Fibroblast of skin of abdomen (primary cell): ENCODE data around the gene HHAT.

Source experiments
- DNase-seq: peaks from one replicate; pipeline ENCODE4 v3.0.0-alpha.2; 2013

HHAT gene

DNA sequence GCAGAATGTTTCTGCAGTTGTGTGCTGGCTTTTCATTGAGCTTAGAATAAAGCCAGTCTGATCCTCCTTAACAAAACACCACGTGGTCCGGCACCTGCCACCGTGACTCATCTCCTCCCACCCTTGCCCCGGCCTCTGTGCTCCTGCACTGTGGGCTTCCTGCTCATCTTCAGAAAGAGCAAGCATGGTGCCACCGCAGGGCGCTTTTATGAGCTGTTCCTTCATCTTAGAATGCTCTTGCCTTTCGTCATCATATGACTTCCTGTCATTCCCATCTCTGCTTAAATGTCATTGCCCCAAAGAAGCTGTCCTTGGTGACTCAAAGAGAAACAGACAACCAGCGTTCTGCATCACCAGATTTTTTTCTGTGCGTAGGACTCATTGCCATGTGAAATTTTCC lies 117.8 kb downstream of the HHAT start:
- DNase-seq: peak; percentile 10

DNA sequence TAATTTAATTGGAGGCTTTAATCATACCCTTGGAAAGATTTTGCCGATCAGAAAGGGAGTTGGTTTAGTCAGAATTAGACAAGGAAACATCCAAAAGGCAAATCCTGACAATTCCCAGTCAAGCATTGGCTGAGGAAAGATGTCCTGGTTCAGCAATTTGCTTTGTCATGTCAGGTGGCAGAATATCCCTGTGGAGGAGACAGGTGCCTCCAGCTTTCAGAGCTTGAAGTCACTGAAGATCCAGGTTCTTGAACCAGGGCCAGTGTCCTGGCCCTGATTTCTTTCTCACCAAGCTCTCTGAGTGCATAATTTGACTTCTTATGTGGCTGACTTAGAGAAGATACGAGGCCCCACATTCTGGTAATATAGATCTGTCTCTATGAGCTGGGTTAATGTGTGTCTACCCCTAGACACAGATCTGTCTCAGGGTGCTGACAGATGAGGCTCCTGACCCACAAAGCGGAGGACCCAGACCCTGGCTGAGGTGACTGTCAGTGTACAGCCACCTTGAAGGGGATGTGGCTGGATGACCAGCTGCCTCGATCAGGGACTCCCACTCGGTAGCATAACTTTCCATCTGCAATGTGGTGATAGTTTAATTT lies 118.9 kb downstream of the HHAT start:
- DNase-seq: no peak

DNA sequence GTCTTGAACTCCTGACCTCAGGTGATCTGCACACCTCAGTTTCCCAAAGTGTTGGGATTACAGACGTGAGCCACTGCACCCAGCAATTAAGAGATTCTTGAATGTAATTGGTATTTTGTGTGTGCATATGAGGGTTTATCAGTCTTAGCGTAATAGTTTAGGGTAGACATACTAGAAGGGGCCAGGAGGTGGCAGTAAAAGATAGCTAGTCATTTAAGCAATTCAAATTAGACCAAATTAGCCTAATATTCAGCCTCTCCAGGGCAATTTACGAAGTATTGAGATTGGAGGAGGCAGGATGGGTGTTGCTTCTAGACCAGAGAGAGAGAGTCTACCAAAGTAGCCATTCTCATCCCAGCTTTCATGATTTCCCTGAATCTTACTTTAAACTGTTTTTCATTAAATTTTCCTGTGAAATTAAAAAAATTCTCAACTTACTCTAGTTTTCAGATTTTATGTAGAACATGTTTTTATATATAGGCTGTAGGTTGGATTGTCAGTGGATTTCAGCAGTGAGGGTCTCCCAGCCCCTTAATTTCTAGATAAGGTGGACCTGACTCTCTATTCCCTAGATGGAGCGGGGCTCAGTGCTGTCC lies 119.7 kb downstream of the HHAT start:
- peak; percentile 75 for DNase-seq

GRCh38 chr1:210455840-210456603 lies 127.3 kb downstream of the HHAT start:
- DNase-seq: no peak

GRCh38 chr1:210456731-210457255 lies 128.1 kb downstream of the HHAT start:
- no peak for DNase-seq

DNA sequence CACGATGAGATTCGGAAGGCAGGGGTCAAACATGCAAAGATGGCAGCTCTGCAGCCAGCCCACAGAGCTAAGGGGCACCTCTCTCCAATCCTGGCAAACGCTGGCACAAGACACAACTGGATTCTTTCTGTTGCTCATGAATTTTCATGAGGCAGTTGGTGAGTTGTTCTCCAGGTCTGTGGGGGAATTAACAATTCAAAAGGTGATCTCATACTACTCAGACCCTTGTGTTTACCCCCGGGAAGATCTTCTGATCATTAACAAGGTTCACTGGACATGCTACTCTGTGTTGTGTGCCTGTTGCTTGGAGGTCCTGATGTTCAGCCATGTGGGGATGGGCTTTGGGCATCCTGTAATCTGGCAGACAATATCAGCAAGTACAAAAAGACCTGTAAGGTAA lies 128.9 kb downstream of the HHAT start:
- DNase-seq: no peak

GRCh38 chr1:210464519-210465039 lies 135.9 kb downstream of the HHAT start:
- peak; percentile 36 for DNase-seq

- DNase-seq: no peak
These were observed 136.4 kb downstream of the HHAT start for GRCh38 chr1:210465150-210465549.

DNA sequence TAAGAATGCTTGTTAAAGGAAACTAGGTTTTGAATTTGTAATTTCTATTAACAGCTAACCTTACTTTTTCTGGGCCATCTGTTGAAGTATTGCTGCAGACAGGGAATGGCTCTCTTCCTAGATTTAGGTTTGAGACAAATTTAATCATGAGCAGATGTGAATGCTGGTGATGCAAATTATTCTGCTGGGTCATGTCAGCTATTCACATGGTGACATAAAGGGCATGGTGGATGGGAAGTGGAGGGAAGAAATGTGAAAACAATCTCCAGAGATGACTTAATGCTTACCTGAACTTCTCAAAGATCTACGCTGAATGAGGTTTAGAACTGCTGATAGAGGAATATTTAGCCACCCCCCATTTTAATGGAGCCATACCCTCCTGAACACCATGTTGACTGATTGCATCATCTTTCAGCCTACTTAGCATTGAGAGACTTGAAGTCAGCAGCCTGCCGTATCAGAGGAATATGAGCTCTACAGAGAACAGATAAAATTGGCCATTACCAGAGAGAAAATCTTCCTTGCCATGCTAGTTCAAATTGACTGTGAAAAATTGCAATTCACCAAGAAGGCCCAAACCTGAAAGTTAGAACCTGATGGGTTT lies 138.8 kb downstream of the HHAT start:
- DNase-seq: peak; percentile 67

DNA sequence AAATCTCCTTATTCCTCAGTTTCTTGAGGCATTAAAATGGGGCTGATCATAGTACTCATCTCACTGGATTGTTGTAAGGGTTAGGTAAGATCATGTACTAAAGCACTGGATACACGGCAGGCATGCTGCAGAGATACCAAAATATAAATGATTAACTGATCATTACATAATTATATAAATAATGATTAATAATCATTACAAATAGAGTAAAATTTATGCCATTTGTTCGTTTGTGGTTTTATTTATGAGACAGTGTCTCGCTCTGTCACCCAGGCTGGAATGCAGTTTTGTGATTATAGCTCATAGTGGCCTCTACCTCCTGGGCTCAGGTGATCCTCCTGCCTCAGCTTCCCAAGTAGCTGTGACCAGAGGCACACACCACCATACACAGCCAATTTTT lies 140.7 kb downstream of the HHAT start:
- no peak for DNase-seq

GRCh38 chr1:210475321-210475720 lies 146.6 kb downstream of the HHAT start:
- no peak for DNase-seq

GRCh38 chr1:210475806-210476205 lies 147.1 kb downstream of the HHAT start:
- no peak for DNase-seq

DNA sequence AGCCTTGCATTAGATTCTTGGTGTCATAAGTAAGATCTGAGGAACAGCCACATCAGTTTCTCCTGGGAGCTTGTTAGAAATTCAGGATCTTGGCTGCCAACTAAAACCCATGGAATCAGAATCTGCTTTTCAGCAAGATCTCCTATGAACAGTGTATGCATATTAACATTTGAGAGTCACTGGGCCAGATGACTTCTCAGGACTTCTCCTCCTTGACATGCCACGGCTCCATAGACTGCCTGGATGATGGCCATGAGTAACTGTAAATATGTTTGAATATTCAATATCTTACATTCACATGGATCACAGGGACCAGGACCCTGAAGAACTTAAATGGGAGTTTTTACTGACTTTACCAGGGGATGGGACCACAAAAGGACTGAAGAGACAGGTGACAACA lies 148.0 kb downstream of the HHAT start:
- no peak for DNase-seq

- DNase-seq: no peak
These were observed 148.7 kb downstream of the HHAT start for GRCh38 chr1:210477328-210477924.

DNA sequence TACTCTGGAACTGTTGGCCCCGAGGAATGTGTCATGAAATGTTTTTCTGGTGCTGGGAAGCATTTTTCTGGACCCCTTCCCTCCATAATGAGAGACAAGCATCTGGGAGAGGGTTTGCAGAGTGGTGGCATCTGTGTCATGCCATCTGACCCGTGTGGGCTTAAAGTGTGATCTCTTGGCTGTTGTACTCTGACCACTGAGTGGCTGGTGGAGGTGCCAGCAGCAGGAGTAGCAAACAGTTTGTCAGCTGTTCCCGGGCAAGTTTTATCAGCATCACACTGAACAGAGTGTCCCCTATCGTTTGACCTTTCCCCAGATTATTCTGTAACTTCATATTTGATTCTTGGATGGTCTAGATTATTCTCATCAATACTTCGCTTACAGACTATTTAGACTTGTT lies 150.1 kb downstream of the HHAT start:
- DNase-seq: no peak

GRCh38 chr1:210482491-210482890 lies 153.8 kb downstream of the HHAT start:
- no peak for DNase-seq

DNA sequence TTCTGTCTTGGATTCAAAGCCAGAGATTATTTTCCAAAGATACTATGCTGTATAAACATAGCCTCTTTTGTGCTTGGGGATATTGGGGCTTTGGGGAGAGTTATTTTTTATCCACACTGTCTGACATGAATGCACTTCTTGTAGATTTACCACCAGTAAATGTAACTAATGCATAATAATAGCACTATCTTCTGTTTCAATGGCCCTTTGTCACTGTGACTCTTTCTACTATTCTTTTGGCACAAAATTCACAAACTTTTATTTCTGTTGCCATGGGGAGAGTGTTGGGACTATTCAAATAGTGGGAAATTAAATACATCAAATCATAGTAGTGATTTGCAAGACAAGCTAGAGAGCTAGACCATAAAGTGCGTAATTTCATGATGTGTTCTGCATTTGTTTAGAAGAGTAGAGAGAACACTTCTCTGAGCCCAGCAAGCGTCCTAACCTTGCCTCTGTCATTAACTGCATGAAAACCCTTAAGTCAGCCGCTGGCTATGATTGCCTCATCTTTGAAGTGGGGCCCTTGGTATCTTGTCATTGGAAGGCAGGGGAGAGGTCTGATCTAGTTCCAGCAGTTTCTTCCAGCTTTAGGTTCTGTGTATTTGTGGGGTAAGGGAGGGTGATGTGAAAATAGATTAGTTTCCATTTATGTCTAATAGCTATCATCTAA lies 154.4 kb downstream of the HHAT start:
- DNase-seq: no peak

DNA sequence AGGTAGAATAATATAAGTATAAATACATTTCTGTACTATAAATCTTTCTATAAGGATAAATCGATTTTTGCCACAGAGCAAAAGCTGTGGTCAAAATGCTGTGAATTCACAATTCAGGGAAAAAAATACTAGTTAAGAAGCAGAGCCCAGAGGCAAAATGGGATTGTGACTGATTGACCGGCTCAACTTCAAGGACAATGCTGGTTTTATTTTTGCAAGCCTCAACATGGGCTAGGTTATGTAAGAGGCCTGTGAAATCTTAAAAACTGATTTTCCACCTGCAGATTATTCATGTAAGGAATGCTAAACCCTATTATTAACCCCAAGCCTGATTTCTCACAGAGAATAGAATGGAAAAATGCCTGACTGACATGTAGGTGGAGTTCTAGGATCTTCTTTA lies 155.1 kb downstream of the HHAT start:
- no peak for DNase-seq

- no peak for DNase-seq
These were observed 158.3 kb downstream of the HHAT start for GRCh38 chr1:210487021-210487420.

GRCh38 chr1:210489491-210489890 lies 160.8 kb downstream of the HHAT start:
- DNase-seq: no peak

- no peak for DNase-seq
These were observed 162.1 kb downstream of the HHAT start for GRCh38 chr1:210490781-210491180.

- peak; percentile 57 for DNase-seq
These were observed 167.4 kb downstream of the HHAT start for GRCh38 chr1:210496063-210496462.
